ENCODE measurements around the gene SLC4A8.
"Not testable (repeated sequence)": the region's sequence is repeated elsewhere in the genome, so short reads cannot be mapped to it uniquely, and the experiment has no call there.

SLC4A8 gene

GRCh38 chr12:51475543-51475942 lies 50.9 kb downstream of the SLC4A8 start:
- no peak for DNase-seq (ENCODE audit: low read depth in 2 of 2)

DNA sequence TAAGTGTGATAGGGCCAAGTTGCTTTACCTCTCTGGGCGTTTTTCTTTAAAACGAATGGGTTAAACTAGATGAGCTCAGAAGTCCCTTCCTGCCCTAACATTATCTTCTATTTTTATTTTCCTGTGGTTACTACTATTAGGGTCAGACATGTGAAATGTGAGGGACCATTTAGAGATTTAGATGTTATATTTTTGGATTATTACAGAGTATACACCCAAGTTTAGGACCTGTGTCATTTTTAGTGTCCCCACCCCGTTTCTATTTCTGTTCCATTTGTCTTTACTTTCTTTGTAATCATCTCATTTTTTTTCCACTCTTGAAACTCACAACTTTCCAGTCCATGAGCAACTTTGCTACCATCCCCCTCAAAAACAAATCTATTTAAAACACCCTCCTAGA lies 56.3 kb downstream of the SLC4A8 start:
- no peak for DNase-seq (ENCODE audit: low read depth in 2 of 2)

- DNase-seq (ENCODE audit: low read depth in 2 of 2), result no peak
Measured at GRCh38 chr12:51482929-51483697, 58.5 kb downstream of the SLC4A8 start.

DNA sequence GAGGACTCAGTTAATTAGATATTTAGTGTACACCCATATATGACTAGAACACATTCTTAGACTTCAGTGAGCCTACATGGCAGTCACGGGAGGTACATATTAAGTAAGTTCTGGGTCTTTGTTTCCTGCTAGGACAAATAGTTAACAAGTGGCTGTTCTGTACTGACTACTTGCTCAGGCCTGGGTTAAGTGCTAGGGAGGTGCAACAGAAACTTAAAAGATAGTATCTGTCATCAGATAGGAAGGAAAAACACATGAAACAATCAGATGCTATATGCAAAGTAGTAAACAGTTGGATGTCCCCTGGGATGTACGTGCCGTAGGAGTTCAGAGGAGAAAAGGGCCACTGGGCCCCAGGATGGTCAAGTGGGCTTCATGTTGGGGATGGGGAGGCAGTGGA lies 59.5 kb downstream of the SLC4A8 start:
- DNase-seq (ENCODE audit: low read depth in 2 of 2), result no peak

DNA sequence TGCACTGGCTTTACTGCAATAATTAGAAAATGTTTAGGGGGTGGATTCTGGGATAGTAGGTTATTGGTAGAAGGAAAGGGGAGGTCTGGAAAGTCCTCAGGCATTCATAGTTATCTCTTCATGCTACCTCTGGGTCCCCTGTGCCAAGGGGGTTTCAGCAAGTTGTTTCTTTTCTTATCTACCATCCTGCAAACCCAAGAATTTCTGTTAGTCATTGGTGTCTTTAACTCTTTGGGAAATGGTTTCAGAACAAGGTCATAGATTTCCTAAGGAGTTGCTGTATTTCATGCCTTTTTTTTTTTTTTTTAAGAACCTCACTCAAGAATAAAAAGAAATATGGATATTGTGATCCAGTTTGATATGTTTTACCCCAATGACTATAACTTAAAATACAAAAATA lies 63.6 kb downstream of the SLC4A8 start:
- no peak for DNase-seq (ENCODE audit: low read depth in 2 of 2)

DNA sequence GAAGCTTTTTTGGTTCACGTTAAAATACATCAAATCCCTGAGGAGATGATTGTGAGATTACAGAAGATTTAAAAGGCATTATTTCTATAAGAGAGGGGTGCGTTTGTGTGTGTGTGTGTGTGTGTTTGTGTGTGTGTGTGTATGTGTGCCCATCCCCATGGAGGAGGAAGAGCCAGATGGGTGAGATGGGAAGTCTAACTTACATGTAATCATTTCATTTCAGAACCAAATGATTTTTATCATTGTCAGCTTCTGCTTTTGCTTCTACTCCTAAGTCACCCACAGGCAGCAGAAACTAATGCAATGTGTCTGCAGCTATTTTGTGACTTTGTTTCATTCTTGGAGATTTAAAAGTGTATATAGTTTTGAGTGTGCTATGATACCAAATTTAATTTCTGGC lies 68.7 kb downstream of the SLC4A8 start:
- DNase-seq (ENCODE audit: low read depth in 2 of 2), result no peak

- no peak for DNase-seq (ENCODE audit: low read depth in 2 of 2)
Measured at GRCh38 chr12:51496895-51497294, 72.3 kb downstream of the SLC4A8 start.

DNA sequence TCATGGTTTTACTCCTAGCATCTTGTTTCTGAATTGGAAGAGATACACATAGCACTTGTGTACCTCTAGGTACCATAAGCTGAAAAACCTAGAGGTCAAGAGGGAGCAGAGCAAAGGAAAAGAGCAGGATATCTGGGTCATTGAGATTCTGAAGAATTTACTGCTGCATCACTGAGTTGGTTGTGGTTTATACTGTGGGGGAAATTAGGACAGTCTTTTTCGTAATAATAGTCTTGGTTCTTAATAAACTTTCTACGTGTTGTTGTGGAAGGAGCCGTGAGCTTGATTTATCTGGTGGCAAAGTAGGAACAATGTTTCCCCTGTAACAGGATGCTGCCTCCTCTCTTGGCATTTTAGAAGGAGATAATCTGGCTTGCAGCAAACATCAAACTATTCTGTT lies 80.2 kb downstream of the SLC4A8 start:
- no peak for DNase-seq (ENCODE audit: low read depth in 2 of 2)

DNA sequence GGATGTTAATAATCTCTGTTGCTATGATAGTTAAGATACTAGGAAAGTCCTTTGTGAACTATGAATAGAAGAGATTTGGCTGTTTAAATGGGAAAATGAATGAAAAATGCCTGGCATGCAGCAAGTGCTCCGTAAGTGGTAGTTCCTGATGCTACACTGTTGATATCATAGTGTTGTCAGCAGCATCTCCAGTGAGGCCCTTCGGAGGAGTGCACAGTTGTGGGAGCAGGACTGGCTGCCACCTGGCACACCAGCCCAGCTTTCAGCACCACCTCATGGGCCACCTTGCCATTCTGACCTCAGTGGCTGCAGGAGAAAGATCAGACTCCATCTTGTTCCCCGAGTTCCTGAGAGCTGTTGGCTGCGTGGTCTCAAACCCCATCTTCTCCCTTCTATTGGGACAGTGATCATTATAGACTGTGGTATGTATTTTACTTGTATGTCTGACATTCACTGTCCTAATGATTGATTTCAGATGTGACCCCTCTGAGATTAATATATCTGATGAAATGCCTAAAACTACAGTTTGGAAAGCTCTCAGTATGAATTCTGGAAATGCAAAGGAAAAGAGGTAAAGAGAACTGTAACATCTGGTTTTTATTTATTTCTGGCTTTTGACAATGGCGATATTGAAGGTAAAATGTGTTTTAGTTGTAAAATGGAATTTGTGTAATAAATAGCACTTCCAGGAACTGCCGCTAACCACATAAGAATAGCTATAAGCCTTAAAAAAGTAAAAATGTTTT lies 80.9 kb downstream of the SLC4A8 start:
- DNase-seq (ENCODE audit: low read depth in 2 of 2), result no peak

- DNase-seq (ENCODE audit: low read depth in 2 of 2), result no peak
Measured at GRCh38 chr12:51507178-51507577, 82.5 kb downstream of the SLC4A8 start.

- DNase-seq (ENCODE audit: low read depth in 2 of 2), result no peak
Measured at GRCh38 chr12:51508285-51508684, 83.7 kb downstream of the SLC4A8 start.

- no peak for DNase-seq (ENCODE audit: low read depth in 2 of 2)
Measured at GRCh38 chr12:51511546-51512260, 87.1 kb downstream of the SLC4A8 start.

DNA sequence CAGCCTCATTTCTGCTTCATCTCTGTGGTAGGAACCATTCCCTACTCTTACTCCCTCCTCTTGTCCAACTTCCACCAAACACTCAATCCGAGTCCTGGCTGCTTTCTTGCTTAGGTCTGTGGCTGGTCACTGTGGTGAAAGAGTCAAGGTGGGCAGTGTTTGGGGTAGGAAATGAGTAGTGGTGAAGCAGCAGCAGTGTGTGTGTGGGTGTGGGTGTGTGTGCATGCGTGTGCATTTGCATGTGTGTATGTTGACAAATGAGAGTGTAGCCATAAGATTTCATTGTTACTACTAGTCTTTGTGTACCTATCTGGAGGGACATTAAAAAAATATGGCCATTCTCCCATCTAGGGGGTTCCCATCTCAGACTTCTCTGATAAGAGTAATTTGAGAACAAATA lies 87.8 kb downstream of the SLC4A8 start:
- DNase-seq (ENCODE audit: low read depth in 2 of 2), result no peak

DNA sequence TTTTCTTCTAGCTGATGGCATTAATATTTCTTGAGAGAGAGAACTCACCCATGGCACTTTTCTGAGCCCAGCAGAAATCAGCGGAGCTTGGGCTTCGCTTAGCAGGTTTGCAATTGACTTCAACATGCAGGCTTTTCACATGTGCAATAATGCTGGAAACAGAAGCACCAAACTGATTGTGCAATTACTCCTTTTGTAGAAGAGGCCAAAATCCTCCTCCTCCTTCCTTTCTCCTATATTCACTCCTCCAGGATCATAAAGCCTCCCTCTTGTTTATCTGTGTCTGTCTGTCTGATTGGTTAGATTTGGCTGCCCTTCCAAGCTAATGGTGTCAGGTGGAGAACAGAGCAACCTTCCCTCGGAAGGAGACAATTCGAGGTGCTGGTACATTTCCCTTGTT lies 90.4 kb downstream of the SLC4A8 start:
- DNase-seq (ENCODE audit: low read depth in 2 of 2), result not testable (repeated sequence)

GRCh38 chr12:51517316-51517715 lies 92.7 kb downstream of the SLC4A8 start:
- DNase-seq (ENCODE audit: low read depth in 2 of 2), result no peak

- DNase-seq (ENCODE audit: low read depth in 2 of 2), result no peak
Measured at GRCh38 chr12:51517800-51518199, 93.2 kb downstream of the SLC4A8 start.

DNA sequence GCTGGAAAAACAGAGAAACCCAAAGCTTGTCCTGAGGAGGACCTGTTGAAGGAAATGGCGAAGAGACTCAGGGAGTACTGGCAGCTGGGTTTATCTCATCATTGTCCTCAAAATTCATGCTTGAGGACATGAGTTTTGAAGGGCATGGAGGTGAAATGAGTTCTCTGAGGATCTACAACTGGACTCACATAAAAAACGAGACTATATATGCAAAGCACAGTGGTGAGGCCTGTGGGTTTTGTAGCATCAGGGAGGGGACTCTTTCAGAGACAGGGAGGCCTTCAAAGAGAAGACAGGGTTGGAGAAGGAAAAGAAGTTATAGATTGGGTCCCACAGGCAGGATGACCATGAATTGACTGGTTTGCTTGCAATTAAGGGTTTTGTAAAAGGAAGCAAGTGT lies 95.1 kb downstream of the SLC4A8 start:
- no peak for DNase-seq (ENCODE audit: low read depth in 2 of 2)

DNA sequence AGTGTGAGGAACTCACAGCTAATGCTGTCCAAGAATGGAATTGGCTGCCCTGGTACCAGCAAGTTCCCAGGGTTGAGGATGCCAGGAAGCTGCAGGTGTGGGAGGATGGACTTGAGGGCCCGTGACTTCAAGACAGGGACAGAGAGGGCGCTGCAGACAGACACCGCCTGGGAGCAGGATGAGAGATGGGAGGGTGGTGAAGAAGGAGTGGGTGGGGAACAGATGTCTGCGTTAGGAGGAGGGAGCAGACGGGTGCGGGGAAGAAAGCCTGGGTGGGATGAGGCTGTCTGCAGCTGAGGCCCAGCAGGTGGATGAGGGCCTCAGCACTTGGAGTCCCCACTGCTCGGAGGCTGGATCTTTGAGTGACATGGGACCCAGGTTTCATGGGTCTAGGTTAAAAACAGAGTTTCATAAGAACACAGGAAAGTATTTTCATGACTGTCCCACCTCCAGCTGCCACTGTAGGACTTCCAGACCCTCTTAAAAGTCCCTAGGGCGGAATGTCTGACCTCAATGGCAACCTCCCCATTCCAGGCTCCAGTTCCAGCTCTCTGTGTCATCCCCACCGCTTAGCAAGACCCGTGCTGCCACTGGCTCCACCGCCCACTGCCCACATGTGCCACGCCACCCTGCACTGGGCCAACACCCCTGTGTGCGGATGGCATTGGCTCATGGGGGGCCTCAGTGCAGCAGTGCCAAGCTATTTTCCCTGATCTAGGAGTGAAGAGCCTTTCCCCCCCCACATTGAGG lies 96.1 kb downstream of the SLC4A8 start:
- no peak for DNase-seq (ENCODE audit: low read depth in 2 of 2)

DNA sequence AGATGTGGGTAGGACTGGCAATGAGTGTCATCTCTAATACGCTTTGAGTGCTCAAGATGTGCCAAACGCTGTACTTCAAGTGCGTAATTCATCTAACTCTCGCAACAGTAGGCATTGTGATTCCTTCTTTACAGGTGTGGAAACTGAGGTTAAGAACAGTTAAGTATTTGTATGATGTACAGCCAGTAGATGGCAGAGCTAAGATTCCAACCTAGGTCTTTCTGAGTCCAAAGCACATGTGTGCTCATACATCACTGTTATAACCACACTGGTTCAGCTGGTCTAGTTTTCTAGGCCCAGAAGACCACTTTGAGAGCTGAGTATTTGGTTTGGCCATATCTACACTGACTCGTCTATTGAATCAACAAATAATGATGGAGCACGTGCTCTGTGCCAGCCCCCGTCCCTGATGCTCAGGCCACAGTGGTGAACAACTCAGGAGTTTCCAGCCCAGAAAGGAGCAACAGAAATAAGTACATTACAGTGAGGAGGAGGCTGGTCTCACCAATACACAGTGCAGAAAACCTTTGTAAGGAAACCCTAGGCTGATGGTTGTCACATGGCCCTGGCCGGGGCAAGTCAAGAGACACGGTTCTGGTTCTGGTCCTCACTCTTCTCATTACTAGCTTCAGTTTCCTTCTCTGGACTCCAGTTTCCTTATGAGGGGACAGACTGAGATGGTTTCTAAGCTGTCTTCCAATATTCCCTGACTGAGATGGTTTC lies 97.1 kb downstream of the SLC4A8 start:
- DNase-seq (ENCODE audit: low read depth in 2 of 2), result no peak

GRCh38 chr12:51522696-51523095 lies 98.1 kb downstream of the SLC4A8 start:
- DNase-seq (ENCODE audit: low read depth in 2 of 2), result no peak

DNA sequence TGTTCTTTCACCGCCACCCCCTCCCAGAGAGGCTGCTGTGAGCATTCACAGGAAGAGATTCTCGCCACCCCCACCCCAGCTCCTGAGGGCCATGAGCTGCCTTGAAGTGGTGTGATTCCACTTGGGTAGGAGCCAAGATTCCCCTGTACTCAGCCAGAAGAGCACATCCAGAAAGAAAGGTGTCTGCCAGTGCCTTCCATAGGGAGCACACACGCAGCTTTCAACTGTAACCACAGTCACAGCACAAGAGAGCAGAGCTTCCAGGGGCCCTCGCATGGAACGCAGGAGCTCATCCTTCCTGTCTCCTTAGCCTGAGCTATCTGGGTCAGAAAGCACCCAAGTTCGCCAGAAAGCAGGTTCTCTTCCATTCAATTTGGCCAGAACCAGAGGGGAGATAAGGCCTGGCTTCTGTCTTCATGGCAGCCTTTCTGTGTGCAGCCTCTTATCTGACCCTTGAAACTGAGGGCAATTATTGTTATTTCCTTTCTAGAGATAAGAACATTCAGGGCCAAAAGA lies 99.8 kb downstream of the SLC4A8 start:
- no peak for DNase-seq (ENCODE audit: low read depth in 2 of 2)

Measured in stimulated activated CD8-positive, alpha-beta memory T cell treated with anti-CD3 and anti-CD28 coated beads, Interleukin-7, amount 100 ng/mL, for 1 hour (primary cell).